Heart left ventricle (tissue), 13 donors: Measurements from ENCODE around the gene PTPRJ.

ENCODE experiments used
- CTCF ChIP-seq, 12 donors: fragments of 200-600 bp; sonication (generic) in 4 of 12; IDR thresholded peaks; one replicate each; pipeline versions ENCODE4 v1.5.0 to v1.8.0; 2018 to 2022; ENCODE audit warnings: antibody characterized with exemption in 12 of 12, mild to moderate bottlenecking in 5 of 12
- POLR2A ChIP-seq, 2 donors: fragments of 450-650 bp; IDR thresholded peaks; one replicate each; pipeline ENCODE4 v1.6.1; 2017; ENCODE audit warnings: antibody characterized with exemption in 2 of 2, mild to moderate bottlenecking in 2 of 2, moderate library complexity in 2 of 2
- donor health status: ischemic (EF 13 %, LVEDD 7.1; RV severe dilation, severe dysfunction).
- donor health status: DM: no; HTN: yes; CAD: no.
- donor health status: DM: no; HTN: no; CAD: no.
- donor health status: ischemic (EF 25% LVEDD 6.9; RV normal size, moderate dysfunction).
- donor health status: ischemic (EF 25% LVEDD 5.7; RV mildly dilated, moderate dysfunction).
- donor health status: ischemic (EF 35%, LVEDD 5.7; RV mildly dilated, moderate dysfunction).
- donor health status: nonischemic (EF 11% LVEDD 7.7; RV severe dilation, severe dysfunction).
- donor health status: DM: yes; HTN: yes; CAD: no.
- donor health status: PGD.
- donor health status: ischemic (EF 29% LVEDD 5.4; RV normal size, mild dysfunction).
- donor health status: nonischemic (EF 23%, LVEDD 6.1; RV moderate dilation, normal function).

- TF ChIP-seq CTCF (IDR thresholded peaks at IDR 0.05): no peak
- no peak for TF ChIP-seq POLR2A (IDR thresholded peaks at IDR 0.05)
Observed at GRCh38 chr11:47977623-47978022, 2.7 kb upstream of the PTPRJ start.
